NCI-H2107 treated with DMSO at 0.1 percent for 48 hours (cell line): ENCODE data around the gene SLC8A3.
"Not testable (repeated sequence)": the region's sequence is repeated elsewhere in the genome, so short reads cannot be mapped to it uniquely, and the experiment has no call there.

Source experiments
- DNase-seq: peaks from one replicate; lab custom pipeline; 2025; ENCODE audit not compliant: unreplicated experiment; lab: John Stamatoyannopoulos, UW

The SLC8A3 gene

GRCh38 chr14:70188659-70189455 lies at the start of gene SLC8A3:
TSS of gene SLC8A3 (minus strand) at chr14:70188951. CDS start at chr14:70168422, 20,529 bp downstream.
- DNase-seq = peak; percentile 51

- DNase-seq = no peak
Measured at GRCh38 chr14:70237710-70238109, 49.0 kb upstream of the SLC8A3 start.

- no peak for DNase-seq
Measured at GRCh38 chr14:70234066-70234950, 45.6 kb upstream of the SLC8A3 start.

- DNase-seq = not testable (repeated sequence)
Measured at GRCh38 chr14:70231756-70232544, 43.2 kb upstream of the SLC8A3 start.

GRCh38 chr14:70229877-70230640 lies 41.3 kb upstream of the SLC8A3 start:
- not testable (repeated sequence) for DNase-seq

GRCh38 chr14:70213721-70214282 lies 25.1 kb upstream of the SLC8A3 start:
- DNase-seq = no peak

- no peak for DNase-seq
Measured at GRCh38 chr14:70212752-70213151, 24.0 kb upstream of the SLC8A3 start.

GRCh38 chr14:70208380-70208779 lies 19.6 kb upstream of the SLC8A3 start:
- DNase-seq = no peak

- no peak for DNase-seq
Measured at GRCh38 chr14:70203686-70204085, 14.9 kb upstream of the SLC8A3 start.

GRCh38 chr14:70201994-70202393 lies 13.2 kb upstream of the SLC8A3 start:
- DNase-seq = no peak

- DNase-seq = no peak
Measured at GRCh38 chr14:70193396-70193795, 4.6 kb upstream of the SLC8A3 start.

GRCh38 chr14:70192915-70193314 lies 4.2 kb upstream of the SLC8A3 start:
- no peak for DNase-seq

- no peak for DNase-seq
Measured at GRCh38 chr14:70190156-70190555, 1.4 kb upstream of the SLC8A3 start.

- DNase-seq = no peak
Measured at GRCh38 chr14:70189456-70190077, 816 bp upstream of the SLC8A3 start.

GRCh38 chr14:70188322-70188658 lies 461 bp downstream of the SLC8A3 start:
- no peak for DNase-seq

GRCh38 chr14:70186900-70187451 lies 1.8 kb downstream of the SLC8A3 start:
- DNase-seq = no peak

GRCh38 chr14:70183991-70184390 lies 4.8 kb downstream of the SLC8A3 start:
- no peak for DNase-seq

GRCh38 chr14:70181276-70181675 lies 7.5 kb downstream of the SLC8A3 start:
- DNase-seq = no peak

GRCh38 chr14:70180718-70181117 lies 8.0 kb downstream of the SLC8A3 start:
- no peak for DNase-seq
